Smooth muscle cell (in vitro differentiated cells): ENCODE measurements around the gene ZMAT5. TPM values are rescaled to one million over a fixed set of nuclear protein-coding genes. Genes with fewer than 3 reads are reported as not detected.

ENCODE experiments used
- DNase-seq: peaks from one replicate; lab custom pipeline; 2025; ENCODE audit not compliant: unreplicated experiment; lab: John Stamatoyannopoulos, UW
- H2AFZ ChIP-seq: fragments of 200-600 bp; sonication (generic); 2 replicates; pipeline ENCODE4 v1.6.0; 2016; ENCODE audit warnings: antibody characterized with exemption, low read depth, mild to moderate bottlenecking
- H3F3A ChIP-seq: fragments of 200-600 bp; sonication (generic); 2 replicates; pipeline ENCODE4 v1.6.0; 2017; ENCODE audit warnings: antibody characterized with exemption, low read depth
- H3K27ac ChIP-seq: fragments of 200-600 bp; sonication (generic); 2 replicates; pipeline ENCODE4 v1.5.1; 2016; ENCODE audit warnings: low read depth, mild to moderate bottlenecking
- H3K27me3 ChIP-seq: fragments of 200-600 bp; sonication (generic); 2 replicates; pipeline ENCODE4 v1.6.1; 2016; ENCODE audit warnings: low read depth, mild to moderate bottlenecking
- H3K36me3 ChIP-seq: fragments of 200-600 bp; sonication (generic); 2 replicates; pipeline ENCODE4 v1.5.1; 2016; ENCODE audit warnings: low read depth
- H3K4me1 ChIP-seq: fragments of 200-600 bp; sonication (generic); 2 replicates; pipeline ENCODE4 v1.5.1; 2016; ENCODE audit warnings: low read depth
- H3K4me2 ChIP-seq: fragments of 200-600 bp; sonication (generic); 2 replicates; pipeline ENCODE4 v1.6.0; 2016; ENCODE audit warnings: mild to moderate bottlenecking
- H3K4me3 ChIP-seq: fragments of 200-600 bp; sonication (generic); 2 replicates; pipeline ENCODE4 v1.5.1; 2016; ENCODE audit warnings: mild to moderate bottlenecking
- H3K79me2 ChIP-seq: fragments of 200-600 bp; sonication (generic); 2 replicates; pipeline ENCODE4 v1.6.0; 2016; ENCODE audit warnings: low read depth, mild to moderate bottlenecking
- H3K9ac ChIP-seq: fragments of 200-600 bp; sonication (generic); 2 replicates; pipeline ENCODE4 v1.6.0; 2016; ENCODE audit warnings: low read depth
- H3K9me3 ChIP-seq: fragments of 200-600 bp; sonication (generic); replicated peaks from 2 replicates; pipeline ENCODE4 v1.5.1; 2016; ENCODE audit warnings: low read depth
- H4K20me1 ChIP-seq: fragments of 200-600 bp; sonication (generic); 2 replicates; pipeline ENCODE4 v1.6.0; 2016; ENCODE audit warnings: low read depth
- WGBS: methylation state at CpG from one replicate; pipeline ENCODE4 v1.1.7; 2016; ENCODE audit warnings: low lambda C conversion rate; 5-methylcytosine and 5-hydroxymethylcytosine counted together
- polyA plus RNA-seq: library from polyadenylated mRNA; unstranded; fragments of >200 nt; fragmentation: Nextera tagmentation; extraction: Ambion mirVana; gene quantifications from 2 replicates; pipeline ENCODE4 v1.2.1, GENCODE V29; 2016
- total RNA-seq: library from RNA; depleted of rRNA; stranded (reverse); fragments of >200 nt; gene quantifications from 2 replicates; pipeline ENCODE4 v1.2.3, GENCODE V29; 2014
- TF ChIP-seq, protein P1 (sequence below): fragments of 200-600 bp; sonication (generic); IDR thresholded peaks from 2 replicates; pipeline ENCODE4 v1.5.1; 2017; ENCODE audit warnings: borderline replicate concordance, mild to moderate bottlenecking, antibody characterized with exemption; ENCODE audit not compliant: insufficient read depth, poor library complexity, severe bottlenecking

The ZMAT5 gene
- total and polyA plus RNA-seq, 2 experiments from 2014 or later, result 26.0 to 57.8 TPM

DNA sequence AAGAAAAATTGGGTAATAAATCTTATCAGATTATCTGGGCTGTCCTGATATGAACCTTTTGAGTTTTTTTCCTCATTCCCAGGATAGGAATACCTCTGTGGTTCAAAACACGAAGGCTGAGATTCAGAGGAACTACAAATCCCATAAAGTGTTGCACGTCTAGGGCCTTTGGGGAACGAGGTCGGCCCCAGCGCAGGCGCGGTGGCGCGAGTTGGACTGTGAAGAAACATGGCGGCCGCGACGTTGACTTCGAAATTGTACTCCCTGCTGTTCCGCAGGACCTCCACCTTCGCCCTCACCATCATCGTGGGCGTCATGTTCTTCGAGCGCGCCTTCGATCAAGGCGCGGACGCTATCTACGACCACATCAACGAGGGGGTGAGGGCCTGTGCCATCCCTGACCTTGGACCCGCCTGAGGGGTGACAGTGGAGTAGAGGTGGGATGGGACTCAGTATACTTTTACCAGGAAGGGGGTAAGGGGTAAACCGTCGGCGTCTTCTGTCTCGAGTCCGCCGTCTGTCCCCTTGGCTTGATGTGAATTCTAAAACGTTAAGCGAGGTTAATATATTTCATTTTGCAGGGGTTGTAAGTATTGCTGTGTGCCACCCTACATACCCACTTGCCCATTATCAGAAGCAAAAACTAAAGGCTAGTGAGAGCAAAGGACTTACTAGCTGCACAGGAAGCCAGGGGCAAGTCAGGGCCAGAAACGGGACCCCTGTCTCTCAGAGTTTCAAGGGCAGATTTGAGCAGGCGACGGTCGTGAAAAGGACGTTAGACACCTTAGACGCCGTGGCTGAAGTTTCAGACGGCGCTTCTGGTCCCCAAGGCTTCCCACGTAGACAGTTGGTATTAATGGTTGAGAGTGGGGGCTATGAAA, 604 bp upstream of the ZMAT5 start, which contains the start of gene UQCR10:
Gene UQCR10 (plus strand): TSS at position 199 of the 881 bp plus-strand sequence. CDS start 30 bp downstream, at position 229.
- peak; percentile 55 for DNase-seq
- peaks cover 9% of the 10 kb centered on the region for H3K4me1 ChIP-seq
- H4K20me1 ChIP-seq, result no peaks in the 10 kb centered on the region

DNA sequence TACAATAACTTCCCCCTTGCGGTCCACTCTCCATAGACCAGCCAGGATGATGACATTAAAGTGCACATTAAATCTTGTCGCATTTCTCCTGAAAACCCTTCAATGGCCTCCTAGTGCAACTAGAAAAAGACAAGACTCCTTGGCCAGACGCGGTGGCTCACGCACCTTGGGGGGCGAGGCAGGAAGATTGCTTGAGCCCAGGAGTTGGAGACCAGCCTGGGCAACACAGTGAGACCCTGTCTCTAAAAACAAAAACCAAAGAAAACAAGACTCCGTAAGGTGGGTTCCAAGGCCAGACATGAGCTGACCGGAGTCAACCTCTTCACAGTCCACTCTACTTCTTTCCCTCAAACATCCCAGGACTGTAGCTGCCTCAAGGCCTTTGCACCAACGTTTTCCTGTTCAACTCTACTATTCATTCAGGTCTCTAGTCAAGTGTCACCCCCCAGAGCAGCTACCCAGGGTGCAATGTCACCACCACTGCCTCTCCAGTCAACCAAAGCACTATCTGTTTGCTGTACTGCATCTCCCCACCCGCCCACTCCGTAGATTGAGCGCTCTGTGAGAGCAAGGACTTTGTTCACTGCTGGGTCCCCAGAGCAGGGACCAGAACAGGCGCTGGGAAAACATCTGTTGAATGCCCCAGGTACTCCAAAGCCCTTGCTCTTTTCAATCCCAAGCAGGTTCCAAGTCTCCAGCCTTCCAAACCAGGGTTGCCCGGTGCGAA, 739 bp downstream of the ZMAT5 start:
- Histone ChIP-seq H4K20me1 (no peaks in the 10 kb centered on the region), H3K36me3 (peaks cover 5% of the 10 kb centered on the region), H3K4me3 (peak overlapping the region; percentile 95), H3K4me2 (peak overlapping the region; percentile 100), H3K27ac (peak overlapping the region; percentile 81), H3K27me3 (no peaks in the 10 kb centered on the region), H3K9me3 (no peaks in the 10 kb centered on the region), H3K9ac (peak overlapping the region; percentile 94), H3F3A (peaks cover 3% of the 10 kb centered on the region), H3K4me1 (peaks cover 9% of the 10 kb centered on the region), H3K79me2 (peaks cover 34% of the 10 kb centered on the region), H2AFZ (peak overlapping the region; percentile 92)
- TF ChIP-seq, protein P1, sequence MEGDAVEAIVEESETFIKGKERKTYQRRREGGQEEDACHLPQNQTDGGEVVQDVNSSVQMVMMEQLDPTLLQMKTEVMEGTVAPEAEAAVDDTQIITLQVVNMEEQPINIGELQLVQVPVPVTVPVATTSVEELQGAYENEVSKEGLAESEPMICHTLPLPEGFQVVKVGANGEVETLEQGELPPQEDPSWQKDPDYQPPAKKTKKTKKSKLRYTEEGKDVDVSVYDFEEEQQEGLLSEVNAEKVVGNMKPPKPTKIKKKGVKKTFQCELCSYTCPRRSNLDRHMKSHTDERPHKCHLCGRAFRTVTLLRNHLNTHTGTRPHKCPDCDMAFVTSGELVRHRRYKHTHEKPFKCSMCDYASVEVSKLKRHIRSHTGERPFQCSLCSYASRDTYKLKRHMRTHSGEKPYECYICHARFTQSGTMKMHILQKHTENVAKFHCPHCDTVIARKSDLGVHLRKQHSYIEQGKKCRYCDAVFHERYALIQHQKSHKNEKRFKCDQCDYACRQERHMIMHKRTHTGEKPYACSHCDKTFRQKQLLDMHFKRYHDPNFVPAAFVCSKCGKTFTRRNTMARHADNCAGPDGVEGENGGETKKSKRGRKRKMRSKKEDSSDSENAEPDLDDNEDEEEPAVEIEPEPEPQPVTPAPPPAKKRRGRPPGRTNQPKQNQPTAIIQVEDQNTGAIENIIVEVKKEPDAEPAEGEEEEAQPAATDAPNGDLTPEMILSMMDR, result no peak
- WGBS, result 57% methylated on average over 15 of the region's 15 CpGs
- no peak for DNase-seq

More for the DNA sequence above, 604 bp upstream of the ZMAT5 start, which contains the start of gene UQCR10:
- no peaks in the 10 kb centered on the region for H3K9me3 ChIP-seq
- peaks cover 3% of the 10 kb centered on the region for H3F3A ChIP-seq
- H3K9ac ChIP-seq, result peak within 1 kb of the TSS; percentile 94
- peak within 1 kb of the TSS; percentile 81 for H3K27ac ChIP-seq
- H3K4me2 ChIP-seq, result peak within 1 kb of the TSS; percentile 100
- H3K27me3 ChIP-seq, result no peaks in the 10 kb centered on the region
- TF ChIP-seq, protein P1, result no peak
- H3K36me3 ChIP-seq, result peaks cover 5% of the 10 kb centered on the region
- peak within 1 kb of the TSS; percentile 92 for H2AFZ ChIP-seq
- H3K4me3 ChIP-seq, result peak within 1 kb of the TSS; percentile 95
- peaks cover 34% of the 10 kb centered on the region for H3K79me2 ChIP-seq
- 10% methylated on average over 46 of the region's 46 CpGs for WGBS

DNA sequence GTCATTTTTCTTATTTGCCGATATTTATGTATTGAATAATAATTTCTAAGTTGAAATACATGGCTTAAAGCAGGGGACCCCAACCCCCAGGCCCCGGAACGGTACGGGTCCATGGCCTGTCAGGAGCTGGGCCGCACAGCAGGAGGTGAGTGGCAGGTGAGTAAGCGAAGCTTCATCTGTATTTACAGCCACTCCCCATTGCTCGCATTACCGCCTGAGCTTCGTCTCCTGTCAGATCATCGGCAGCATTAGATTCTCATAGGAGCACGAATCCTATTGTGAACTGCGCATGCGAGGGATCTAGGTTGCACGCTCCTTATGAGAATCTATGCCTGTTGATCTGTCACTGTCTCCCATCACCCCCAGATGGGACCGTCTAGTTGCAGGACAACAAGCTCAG, 4.5 kb downstream of the ZMAT5 start:
- H3K27ac ChIP-seq, result no peak overlapping the region

More for the DNA sequence above, 4.5 kb downstream of the ZMAT5 start:
- Histone ChIP-seq H3K4me2 (no peak overlapping the region), H3F3A (no peaks in the 10 kb centered on the region), H3K79me2 (peaks cover 10% of the 10 kb centered on the region), H3K4me1 (no peaks in the 10 kb centered on the region), H4K20me1 (peaks cover 10% of the 10 kb centered on the region), H2AFZ (no peak overlapping the region), H3K4me3 (no peak overlapping the region), H3K27me3 (no peaks in the 10 kb centered on the region), H3K9me3 (no peaks in the 10 kb centered on the region), H3K36me3 (no peaks in the 10 kb centered on the region), H3K9ac (no peak overlapping the region)
- TF ChIP-seq, protein P1, result no peak
- DNase-seq, result no peak
- WGBS, result 85% methylated on average over 15 of the region's 15 CpGs
